Progenitor cell of endocrine pancreas (in vitro differentiated cells): ENCODE results near the gene KCNIP4. TPM values are rescaled to one million over a fixed set of nuclear protein-coding genes. Genes with fewer than 3 reads are reported as not detected.

Experiments
- DNase-seq: peaks from one replicate; pipeline ENCODE4 v3.0.0; 2021; ENCODE audit warnings: low spot score; ENCODE audit not compliant: unreplicated experiment
- H3K27ac Mint-ChIP-seq: 2 replicates; pipeline ENCODE4 v1.8.0; 2021; ENCODE audit warnings: mild to moderate bottlenecking, moderate library complexity, mixed read lengths
- H3K27me3 Mint-ChIP-seq: 2 replicates; pipeline ENCODE4 v1.8.0; 2021; ENCODE audit warnings: mixed read lengths
- H3K36me3 Mint-ChIP-seq: 2 replicates; pipeline ENCODE4 v1.8.0; 2022; ENCODE audit warnings: mixed read lengths; ENCODE audit not compliant: insufficient read depth
- H3K4me1 Mint-ChIP-seq: 2 replicates; pipeline ENCODE4 v1.8.0; 2021; ENCODE audit warnings: low read depth, mixed read lengths
- H3K4me3 Mint-ChIP-seq: 2 replicates; pipeline ENCODE4 v1.8.0; 2021; ENCODE audit warnings: low read depth, mild to moderate bottlenecking, moderate library complexity, mixed read lengths
- H3K9me3 Mint-ChIP-seq: 2 replicates; pipeline ENCODE4 v1.8.0; 2021; ENCODE audit warnings: low read depth, mixed read lengths
- total RNA-seq: library from RNA; stranded (reverse); gene quantifications from 2 replicates; pipeline ENCODE4 v1.2.1, GENCODE V29; 2021
- TF ChIP-seq, protein P1 (sequence below): fragments of 200-600 bp; sonication (generic); IDR thresholded peaks from one replicate; pipeline ENCODE4 v1.5.0; 2021; ENCODE audit warnings: antibody characterized with exemption, mild to moderate bottlenecking; ENCODE audit not compliant: unreplicated experiment

KCNIP4 gene
- total RNA-seq, 1 donor from 2014 or later = 0.43 TPM

DNA sequence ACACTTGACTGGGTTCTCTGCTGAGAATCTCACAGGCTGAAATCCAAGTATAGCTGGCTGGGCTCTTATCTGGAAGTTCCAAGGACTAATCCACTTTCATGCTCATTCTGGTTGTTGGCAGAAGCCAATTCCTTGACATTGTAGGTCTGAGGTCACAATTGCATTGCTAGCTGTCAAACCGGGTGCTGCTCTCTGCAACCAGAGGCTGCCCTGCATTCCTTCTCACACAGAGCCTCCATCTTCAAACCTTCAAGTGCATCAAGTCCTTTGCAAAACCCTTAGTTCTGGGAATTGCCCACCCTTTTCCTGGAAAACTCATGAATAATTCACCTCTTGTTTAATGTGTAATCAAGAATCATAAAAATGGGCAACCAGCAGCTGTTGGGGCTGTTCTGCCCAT, 404.2 kb downstream of the KCNIP4 start:
- no peak for DNase-seq
- TF ChIP-seq, protein P1, sequence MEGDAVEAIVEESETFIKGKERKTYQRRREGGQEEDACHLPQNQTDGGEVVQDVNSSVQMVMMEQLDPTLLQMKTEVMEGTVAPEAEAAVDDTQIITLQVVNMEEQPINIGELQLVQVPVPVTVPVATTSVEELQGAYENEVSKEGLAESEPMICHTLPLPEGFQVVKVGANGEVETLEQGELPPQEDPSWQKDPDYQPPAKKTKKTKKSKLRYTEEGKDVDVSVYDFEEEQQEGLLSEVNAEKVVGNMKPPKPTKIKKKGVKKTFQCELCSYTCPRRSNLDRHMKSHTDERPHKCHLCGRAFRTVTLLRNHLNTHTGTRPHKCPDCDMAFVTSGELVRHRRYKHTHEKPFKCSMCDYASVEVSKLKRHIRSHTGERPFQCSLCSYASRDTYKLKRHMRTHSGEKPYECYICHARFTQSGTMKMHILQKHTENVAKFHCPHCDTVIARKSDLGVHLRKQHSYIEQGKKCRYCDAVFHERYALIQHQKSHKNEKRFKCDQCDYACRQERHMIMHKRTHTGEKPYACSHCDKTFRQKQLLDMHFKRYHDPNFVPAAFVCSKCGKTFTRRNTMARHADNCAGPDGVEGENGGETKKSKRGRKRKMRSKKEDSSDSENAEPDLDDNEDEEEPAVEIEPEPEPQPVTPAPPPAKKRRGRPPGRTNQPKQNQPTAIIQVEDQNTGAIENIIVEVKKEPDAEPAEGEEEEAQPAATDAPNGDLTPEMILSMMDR = no peak
- H3K27ac Mint-ChIP-seq = no peak overlapping the region

DNA sequence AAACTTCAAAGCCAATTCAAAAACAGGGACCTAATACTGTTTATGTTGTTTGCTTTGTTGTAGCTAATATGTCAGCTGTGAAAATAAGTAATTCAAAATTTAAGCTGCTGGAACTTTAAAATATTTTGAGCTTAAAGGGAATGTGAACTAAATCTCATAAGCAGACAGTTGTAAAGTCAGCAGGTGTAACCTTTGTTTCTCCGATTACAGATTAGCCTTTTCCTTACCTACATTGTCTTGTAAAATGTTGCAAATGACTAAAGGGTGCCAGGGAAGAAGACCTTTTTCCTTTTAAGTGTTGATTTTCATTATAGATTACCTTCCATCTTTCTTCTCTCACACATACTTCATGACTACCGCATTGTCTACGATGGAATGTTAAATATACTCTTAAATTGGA, 405.1 kb downstream of the KCNIP4 start:
- Mint-ChIP-seq H3K36me3 (no peaks in the 10 kb centered on the region), H3K27me3 (no peaks in the 10 kb centered on the region), H3K4me3 (no peak overlapping the region), H3K9me3 (peaks cover 7% of the 10 kb centered on the region), H3K4me1 (peaks cover 5% of the 10 kb centered on the region), H3K27ac (no peak overlapping the region)
- DNase-seq = no peak
- TF ChIP-seq, protein P1 = no peak

More for the DNA sequence above, 404.2 kb downstream of the KCNIP4 start:
- peaks cover 7% of the 10 kb centered on the region for H3K9me3 Mint-ChIP-seq
- no peaks in the 10 kb centered on the region for H3K36me3 Mint-ChIP-seq
- no peak overlapping the region for H3K4me3 Mint-ChIP-seq
- no peaks in the 10 kb centered on the region for H3K27me3 Mint-ChIP-seq
- H3K4me1 Mint-ChIP-seq = peaks cover 5% of the 10 kb centered on the region

DNA sequence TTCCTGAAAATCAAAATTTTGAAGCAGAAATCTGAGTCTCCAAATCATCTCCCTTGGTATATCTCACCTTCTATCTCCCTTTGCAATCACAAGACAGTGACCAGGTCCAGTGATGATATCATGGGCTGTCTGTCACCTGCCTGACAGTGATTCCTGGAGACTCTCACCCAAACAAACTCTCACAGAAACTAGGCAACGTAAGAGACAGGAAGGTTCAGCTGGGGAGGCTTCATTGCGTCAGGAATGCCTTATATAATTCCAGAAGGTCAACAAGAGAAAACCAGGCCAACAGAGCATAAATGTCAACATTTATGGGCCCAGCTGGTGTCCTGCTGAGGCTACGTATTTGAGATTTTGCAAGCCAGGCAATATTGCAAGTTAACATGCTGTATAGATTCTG, 412.7 kb downstream of the KCNIP4 start:
- H3K4me1 Mint-ChIP-seq = no peaks in the 10 kb centered on the region
- TF ChIP-seq, protein P1 = no peak
- H3K27ac Mint-ChIP-seq = no peak overlapping the region
- H3K4me3 Mint-ChIP-seq = no peak overlapping the region
- no peaks in the 10 kb centered on the region for H3K36me3 Mint-ChIP-seq
- H3K27me3 Mint-ChIP-seq = no peaks in the 10 kb centered on the region
- no peaks in the 10 kb centered on the region for H3K9me3 Mint-ChIP-seq
- no peak for DNase-seq

DNA sequence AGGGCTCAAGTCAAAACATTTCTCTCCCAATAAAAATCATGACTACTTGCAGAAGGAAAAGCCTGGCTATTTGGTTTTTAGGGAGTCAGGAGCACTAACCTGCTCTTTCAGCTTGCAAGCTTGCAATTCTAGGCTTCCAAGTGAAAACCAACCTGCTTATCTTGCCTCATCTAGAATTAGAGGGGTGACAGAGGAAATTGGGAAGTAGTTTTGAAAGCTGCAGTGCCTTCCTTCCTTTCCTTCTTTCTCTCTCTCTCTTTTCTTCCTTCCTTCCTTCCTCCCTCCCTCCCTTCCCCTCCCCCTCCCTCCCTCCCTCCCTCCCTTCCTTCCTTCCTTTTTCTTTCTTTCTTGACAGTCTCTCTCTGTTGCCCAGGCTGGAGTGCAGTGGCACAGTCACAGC, 417.5 kb downstream of the KCNIP4 start:
- Mint-ChIP-seq H3K27me3 (no peaks in the 10 kb centered on the region), H3K4me3 (no peak overlapping the region), H3K27ac (no peak overlapping the region), H3K36me3 (no peaks in the 10 kb centered on the region), H3K4me1 (no peaks in the 10 kb centered on the region), H3K9me3 (no peaks in the 10 kb centered on the region)
- TF ChIP-seq, protein P1 = no peak
- no peak for DNase-seq

DNA sequence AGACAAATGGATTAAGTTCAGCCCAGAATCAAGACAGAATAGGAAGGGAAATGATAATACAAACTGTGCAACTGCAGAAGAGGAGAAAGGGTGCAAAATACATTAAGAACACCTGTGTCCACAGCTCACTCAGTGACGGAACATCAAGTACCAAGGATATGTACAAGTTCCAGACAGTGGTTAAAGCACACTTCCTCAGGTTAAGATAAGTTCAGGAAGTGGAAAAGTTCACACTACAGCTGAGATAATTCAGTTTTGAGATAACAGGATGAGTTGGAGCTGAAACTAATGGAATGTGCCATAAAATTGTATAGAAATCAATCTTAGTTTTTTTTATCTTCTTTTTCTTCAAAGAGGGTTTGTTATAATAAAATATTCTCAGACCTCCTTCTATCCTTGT, 419.4 kb downstream of the KCNIP4 start:
- Mint-ChIP-seq H3K4me1 (no peaks in the 10 kb centered on the region), H3K4me3 (no peak overlapping the region), H3K27me3 (no peaks in the 10 kb centered on the region), H3K9me3 (no peaks in the 10 kb centered on the region), H3K27ac (no peak overlapping the region), H3K36me3 (no peaks in the 10 kb centered on the region)
- no peak for DNase-seq
- TF ChIP-seq, protein P1 = no peak
